ENCODE results near the gene VAMP4.
"Not testable (repeated sequence)": the region's sequence is repeated elsewhere in the genome, so short reads cannot be mapped to it uniquely, and the experiment has no call there.

Gene VAMP4

GRCh38 chr1:171666114-171666769, 75.6 kb downstream of the VAMP4 start:
- no peak overlapping the region for H3K4me3 ChIP-seq (ENCODE audit: low read depth, low read length)
- in situ Hi-C loops (cut with HindIII; ENCODE audit: low sequenced_read_pairs) = no loop called here
- TF ChIP-seq CTCF (IDR thresholded peaks at IDR 0.05; ENCODE audit: low read depth, low read length, missing control alignments) = no peak
- no peak for DNase-seq (ENCODE audit: low read depth)

- H3K4me3 ChIP-seq (ENCODE audit: low read depth, low read length) = no peak overlapping the region
- in situ Hi-C loops (cut with HindIII; ENCODE audit: low sequenced_read_pairs) = no loop called here
- DNase-seq (ENCODE audit: low read depth) = no peak
- no peak for TF ChIP-seq CTCF (IDR thresholded peaks at IDR 0.05; ENCODE audit: low read depth, low read length, missing control alignments)
These were observed 76.9 kb downstream of the VAMP4 start for GRCh38 chr1:171664976-171665375.

DNA sequence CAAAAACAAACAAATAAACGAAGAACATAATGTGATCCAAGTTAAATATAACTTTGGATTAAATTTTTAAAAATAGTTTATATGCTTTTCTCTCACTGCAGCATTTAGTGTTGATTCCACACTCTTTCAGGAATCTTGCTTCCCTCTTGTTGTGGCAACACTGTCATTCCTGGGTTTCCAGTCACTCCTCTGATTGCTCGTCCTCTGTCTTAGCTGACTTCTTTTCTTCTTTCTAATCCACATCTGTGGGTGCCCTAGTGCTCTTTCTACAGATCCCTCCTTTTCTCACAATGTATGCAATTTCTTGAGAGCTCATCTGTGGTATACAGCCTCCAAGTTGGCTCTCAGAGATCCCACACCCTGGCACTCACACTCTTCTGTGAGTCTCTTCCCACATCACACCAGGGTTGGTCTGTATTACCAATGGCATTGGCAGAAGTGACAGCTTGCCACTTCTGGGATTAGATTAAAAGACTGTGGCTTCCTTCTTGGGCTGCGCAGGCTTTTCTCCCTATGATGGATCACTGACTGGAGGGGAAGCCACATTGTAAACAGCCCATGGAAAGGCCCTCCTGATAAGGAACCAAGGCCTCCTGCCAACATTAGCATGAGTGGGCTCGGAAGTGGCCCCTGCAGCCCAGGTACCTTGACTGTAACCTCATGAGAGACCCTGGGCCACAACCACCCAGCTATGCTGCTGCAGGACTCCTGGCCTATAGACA, 77.8 kb downstream of the VAMP4 start:
- TF ChIP-seq CTCF (IDR thresholded peaks at IDR 0.05; ENCODE audit: low read depth, low read length, missing control alignments) = no peak
- in situ Hi-C loops (cut with HindIII; ENCODE audit: low sequenced_read_pairs) = no loop called here
- DNase-seq (ENCODE audit: low read depth) = no peak
- H3K4me3 ChIP-seq (ENCODE audit: low read depth, low read length) = no peak overlapping the region

DNA sequence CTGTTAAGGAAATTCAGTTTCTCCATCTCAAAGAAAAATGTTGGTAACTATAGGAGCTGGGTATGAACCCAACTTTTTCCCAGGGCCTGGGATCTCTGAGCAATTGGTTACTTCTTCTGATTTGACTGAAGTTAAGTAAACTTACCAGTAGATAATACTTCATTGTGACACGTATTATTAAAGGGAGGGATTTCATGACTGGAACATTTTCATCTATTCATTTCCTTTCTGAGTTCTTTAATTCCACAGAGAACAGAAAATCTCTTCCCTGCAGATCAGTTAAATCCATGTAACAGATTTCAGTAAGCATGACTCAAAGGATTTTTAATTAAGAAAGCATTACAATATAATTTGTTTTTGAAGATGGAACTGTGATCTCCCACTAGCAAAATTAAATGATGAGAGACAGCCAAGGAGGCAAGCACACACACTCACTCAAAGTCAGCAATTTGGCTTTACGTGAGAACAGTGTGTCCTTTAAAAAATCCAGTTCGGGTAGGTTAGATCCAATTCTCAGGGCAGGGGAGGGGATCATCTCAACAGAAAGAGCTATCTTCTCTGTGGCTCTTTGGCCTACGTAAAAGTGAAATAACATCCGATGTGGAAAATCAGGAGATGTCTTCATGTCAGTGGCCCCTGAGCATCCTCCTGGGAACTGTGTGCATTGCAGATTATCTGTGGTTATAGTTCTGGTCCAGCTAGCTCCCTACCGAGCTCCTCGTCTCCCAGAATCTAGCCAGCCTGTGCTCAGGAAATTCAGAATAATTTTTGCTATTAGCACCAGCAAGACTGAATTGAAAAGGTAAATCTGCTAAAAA, 78.6 kb downstream of the VAMP4 start:
- no peak for TF ChIP-seq CTCF (IDR thresholded peaks at IDR 0.05; ENCODE audit: low read depth, low read length, missing control alignments)
- in situ Hi-C loops (cut with HindIII; ENCODE audit: low sequenced_read_pairs) = no loop called here
- no peak for DNase-seq (ENCODE audit: low read depth)
- H3K4me3 ChIP-seq (ENCODE audit: low read depth, low read length) = no peak overlapping the region

DNA sequence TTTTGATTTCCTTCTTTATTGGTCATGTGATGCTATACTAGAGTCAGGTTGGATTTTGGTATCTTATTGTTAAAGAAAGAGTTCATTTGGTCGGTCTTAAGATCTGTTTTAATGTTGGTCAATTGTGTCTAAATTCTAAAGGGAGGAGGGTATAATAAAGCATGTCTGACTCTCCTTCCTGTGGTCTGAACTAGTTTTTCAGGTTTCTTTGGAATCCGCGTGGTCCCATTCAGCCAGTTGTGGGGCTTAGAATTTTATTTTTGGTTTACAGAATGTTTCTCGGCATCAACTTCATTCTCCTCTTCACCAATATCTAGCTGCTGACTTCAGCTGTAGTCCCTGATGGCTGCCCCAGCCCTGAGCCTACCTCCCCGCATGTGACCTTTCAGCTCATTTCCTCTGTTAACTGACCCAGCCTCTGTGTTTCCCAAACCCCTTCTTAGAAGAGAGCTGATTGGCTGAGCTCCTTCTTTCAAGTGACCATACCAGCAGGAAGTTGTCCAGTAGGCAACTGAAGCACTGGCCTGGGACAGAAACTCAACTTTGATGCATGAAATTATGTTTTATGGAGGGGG, 80.7 kb downstream of the VAMP4 start:
- no peak for TF ChIP-seq CTCF (IDR thresholded peaks at IDR 0.05; ENCODE audit: low read depth, low read length, missing control alignments)
- DNase-seq (ENCODE audit: low read depth) = no peak
- in situ Hi-C loops (cut with HindIII; ENCODE audit: low sequenced_read_pairs) = no loop called here
- H3K4me3 ChIP-seq (ENCODE audit: low read depth, low read length) = no peak overlapping the region

- in situ Hi-C loops (cut with HindIII; ENCODE audit: low sequenced_read_pairs); H3K4me3 ChIP-seq (ENCODE audit: low read depth, low read length); DNase-seq (ENCODE audit: low read depth): not testable (repeated sequence)
These were observed 85.7 kb downstream of the VAMP4 start for GRCh38 chr1:171656206-171656605.
